ENCODE data around the gene TBC1D16. TPM values are rescaled to one million over a fixed set of nuclear protein-coding genes. Genes with fewer than 3 reads are reported as not detected.

TBC1D16 gene
- total RNA-seq, 1 experiment from 2014 or later, result 1,023 TPM

DNA sequence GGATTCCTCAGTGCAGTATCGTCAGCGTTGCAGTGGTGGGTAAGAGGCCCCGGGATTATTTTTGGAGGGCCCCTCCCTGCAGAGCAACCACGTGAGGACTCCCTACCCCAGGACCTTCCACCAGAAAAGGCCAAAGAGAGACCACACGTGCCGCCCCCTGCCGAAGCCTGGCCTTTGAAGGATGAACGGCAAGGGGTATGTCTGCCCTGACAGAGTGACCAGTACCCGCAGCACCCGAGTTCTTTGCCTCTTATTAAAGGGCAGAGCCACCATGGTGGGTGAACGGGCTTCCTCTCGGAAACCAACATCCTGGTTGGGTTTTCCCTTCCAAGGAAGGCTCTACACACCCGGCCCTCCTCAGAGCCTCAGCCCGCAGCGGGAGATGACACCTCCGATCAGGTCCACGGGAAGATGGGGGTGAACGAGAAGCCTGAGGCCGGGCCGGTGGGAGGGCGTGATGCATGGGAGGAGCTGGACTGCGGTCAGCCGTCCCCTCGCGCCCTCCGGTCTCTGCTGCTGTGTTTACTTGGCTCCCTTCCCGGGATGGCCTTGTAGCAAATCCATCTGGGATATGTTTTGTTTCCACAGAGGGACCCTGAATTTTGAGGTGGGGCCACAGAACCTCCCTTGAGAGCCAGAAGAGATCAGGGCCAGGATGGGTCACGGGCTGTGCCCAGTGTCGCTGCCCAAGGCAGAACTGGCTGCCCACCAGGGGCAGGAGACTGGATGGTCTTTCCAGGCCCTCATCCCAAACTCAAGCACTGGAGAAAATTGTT, 49.1 kb downstream of the TBC1D16 start:
- in situ Hi-C loops (cut with HindIII; ENCODE audit: low pct_unique_long_range_greater_than_20kb, low sequenced_read_pairs), result loop anchor here (25.0 kb wide), 1 partner anchor 199 kb away; the partner anchor contains the start of genes CBX2 and CBX8
- DNase-seq (ENCODE audit: low read depth, low spot score), result no peak

DNA sequence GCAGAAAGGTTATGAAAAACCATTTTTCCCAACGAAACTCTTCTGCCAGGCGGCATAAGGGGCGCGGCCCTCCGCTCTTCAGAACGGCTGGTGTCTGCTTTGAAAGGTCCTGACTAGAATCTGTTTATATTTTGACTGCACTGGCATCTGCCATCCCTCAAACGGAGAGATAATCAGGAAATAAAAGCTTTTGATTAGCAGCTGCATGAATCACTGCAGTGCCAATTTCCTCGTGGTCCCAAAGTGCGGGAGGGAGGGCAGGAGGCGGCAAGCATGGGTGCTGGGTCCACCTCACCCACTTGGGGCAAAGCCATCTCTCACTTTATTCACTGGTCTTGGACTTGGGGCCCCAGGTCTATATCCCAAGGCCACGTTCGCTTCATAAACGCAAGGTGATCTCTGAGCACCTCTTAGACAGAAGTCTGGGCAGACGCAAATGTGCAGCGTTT, 49.7 kb downstream of the TBC1D16 start:
- DNase-seq (ENCODE audit: low read depth, low spot score), result no peak
- in situ Hi-C loops (cut with HindIII; ENCODE audit: low pct_unique_long_range_greater_than_20kb, low sequenced_read_pairs), result loop anchor here (25.0 kb wide), 1 partner anchor 199 kb away; the partner anchor contains the start of genes CBX2 and CBX8

DNA sequence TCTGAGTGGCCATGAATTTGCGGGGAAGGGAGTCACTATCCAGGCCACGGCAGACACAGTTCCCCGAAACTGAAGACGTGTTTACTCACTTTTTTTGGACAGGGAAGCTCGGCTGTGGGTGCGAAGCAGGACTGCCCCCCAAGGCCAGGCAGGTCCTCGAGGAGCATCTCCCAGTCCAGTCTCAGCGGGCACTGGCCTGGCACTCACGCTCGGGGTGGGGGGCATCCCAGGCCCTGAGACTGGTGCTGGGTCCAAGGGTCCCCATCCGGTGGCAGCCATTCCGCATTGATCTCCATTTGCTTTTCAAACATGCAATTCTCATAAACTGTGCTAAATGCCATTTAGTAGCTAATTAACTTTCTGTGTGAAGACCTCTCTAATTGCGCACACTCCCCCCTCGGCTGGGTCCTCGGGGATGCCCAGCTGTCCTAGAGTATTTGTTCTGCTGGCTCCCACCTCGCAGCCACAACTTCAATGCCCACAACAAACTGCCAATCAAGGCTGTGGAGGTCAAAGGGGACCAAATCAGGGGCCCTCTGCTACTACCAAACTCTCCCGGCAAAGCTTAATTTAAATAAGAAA, 50.2 kb downstream of the TBC1D16 start:
- in situ Hi-C loops (cut with HindIII; ENCODE audit: low pct_unique_long_range_greater_than_20kb, low sequenced_read_pairs), result loop anchor here (25.0 kb wide), 1 partner anchor 198 kb away; the partner anchor contains the start of genes CBX2 and CBX8
- no peak for DNase-seq (ENCODE audit: low read depth, low spot score)

DNA sequence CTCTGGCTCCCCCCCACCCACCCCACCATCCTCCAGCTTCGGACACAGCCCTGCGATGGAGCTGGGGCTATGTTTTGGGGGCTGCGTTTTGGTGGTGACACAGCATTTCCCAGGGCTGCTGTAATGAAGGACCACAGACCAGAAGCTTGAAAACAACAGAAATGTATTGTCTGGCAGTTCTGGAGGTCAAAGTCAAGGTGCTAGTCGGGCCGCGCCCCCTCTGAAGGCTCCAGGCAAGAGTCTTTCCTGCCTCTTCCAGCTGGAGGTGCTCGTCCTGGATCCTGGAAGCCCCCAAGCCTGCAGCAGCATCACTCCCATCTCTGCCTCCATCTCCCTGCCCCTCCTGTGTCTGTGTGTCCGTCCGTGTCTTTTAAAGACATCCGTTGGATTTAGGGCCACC, 50.8 kb downstream of the TBC1D16 start:
- in situ Hi-C loops (cut with HindIII; ENCODE audit: low pct_unique_long_range_greater_than_20kb, low sequenced_read_pairs), result loop anchor here (25.0 kb wide), 1 partner anchor 198 kb away; the partner anchor contains the start of genes CBX2 and CBX8
- DNase-seq (ENCODE audit: low read depth, low spot score), result no peak

DNA sequence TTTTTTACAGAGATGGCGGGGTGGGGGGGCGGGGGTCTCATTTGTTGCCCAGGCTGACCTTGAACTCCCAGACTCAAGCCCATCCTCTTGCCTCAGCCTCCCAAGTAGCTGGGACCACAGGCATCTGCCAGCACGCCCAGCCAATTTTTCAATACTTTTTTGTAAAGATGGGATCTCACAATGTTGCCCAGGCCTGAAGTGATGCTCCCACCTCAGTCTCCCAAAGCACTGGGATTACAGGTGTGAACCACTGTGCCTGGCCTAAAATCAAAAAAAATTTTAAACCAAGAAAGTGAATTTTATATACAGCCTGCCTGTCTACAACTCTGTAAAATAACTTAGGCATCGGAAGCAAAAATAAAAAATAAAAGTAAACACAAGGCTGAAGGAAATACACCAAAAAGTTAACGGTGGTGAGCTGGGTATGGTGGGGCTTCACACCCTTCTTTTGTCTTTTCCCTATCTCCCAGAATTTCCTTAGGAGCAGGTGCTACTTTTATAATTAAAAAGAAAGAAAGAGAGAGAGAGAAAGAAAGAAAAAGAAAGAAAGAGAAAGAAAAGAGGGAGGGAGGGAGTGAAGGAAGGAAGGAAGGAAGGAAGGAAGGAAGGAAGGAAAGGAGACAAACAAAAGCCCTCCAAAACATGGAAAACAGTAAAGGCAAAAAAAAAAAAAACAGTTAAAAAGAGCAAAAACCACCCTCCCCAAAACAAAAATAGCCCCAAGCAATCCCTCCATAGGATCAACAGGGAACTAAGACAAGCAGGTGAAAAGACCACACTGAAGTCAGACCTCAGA, 51.4 kb downstream of the TBC1D16 start:
- in situ Hi-C loops (cut with HindIII; ENCODE audit: low pct_unique_long_range_greater_than_20kb, low sequenced_read_pairs), result loop anchor here (25.0 kb wide), 1 partner anchor 197 kb away; the partner anchor contains the start of genes CBX2 and CBX8
- no peak for DNase-seq (ENCODE audit: low read depth, low spot score)

DNA sequence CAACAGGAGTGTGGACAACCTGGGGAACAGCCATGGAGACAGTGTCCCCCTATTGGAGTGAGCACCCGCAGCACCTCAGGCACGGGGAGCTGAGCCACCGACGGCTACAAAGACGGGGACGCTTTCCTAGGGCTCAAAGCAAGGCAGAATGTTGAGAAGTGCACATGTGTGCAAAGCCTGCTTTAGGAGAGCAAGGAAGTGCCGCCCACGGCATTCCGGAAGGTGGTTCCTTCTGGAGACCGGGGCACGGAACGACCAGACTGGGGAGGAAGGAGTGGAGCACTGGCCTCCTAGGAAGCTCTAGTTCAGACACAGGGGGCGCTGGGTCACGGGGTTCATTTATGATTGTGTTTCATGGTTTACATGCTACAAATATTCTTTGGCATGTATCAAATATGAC, 52.2 kb downstream of the TBC1D16 start:
- DNase-seq (ENCODE audit: low read depth, low spot score), result no peak
- in situ Hi-C loops (cut with HindIII; ENCODE audit: low pct_unique_long_range_greater_than_20kb, low sequenced_read_pairs), result loop anchor here (25.0 kb wide), 1 partner anchor 196 kb away; the partner anchor contains the start of genes CBX2 and CBX8

DNA sequence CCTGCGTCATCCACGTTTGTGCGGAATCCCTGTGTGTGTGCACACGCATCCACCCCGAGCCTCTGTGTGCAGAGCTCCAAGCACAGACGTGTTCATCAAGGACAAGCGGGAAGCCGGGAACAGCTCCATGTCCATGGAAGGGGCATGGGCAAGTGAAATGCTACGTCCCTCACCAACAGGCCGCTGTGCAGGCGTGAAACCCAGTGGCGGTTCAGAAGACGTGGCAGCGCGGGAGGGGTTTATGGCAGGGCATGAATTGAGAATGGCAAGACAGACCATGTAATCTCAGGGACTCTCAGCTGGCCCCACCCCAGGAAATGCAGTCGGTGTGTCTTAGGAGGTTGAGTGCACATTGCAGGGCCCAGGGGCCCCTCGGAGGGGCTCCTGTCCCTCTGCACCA, 52.7 kb downstream of the TBC1D16 start:
- DNase-seq (ENCODE audit: low read depth, low spot score), result no peak
- in situ Hi-C loops (cut with HindIII; ENCODE audit: low pct_unique_long_range_greater_than_20kb, low sequenced_read_pairs), result loop anchor here (25.0 kb wide), 1 partner anchor 196 kb away; the partner anchor contains the start of genes CBX2 and CBX8

DNA sequence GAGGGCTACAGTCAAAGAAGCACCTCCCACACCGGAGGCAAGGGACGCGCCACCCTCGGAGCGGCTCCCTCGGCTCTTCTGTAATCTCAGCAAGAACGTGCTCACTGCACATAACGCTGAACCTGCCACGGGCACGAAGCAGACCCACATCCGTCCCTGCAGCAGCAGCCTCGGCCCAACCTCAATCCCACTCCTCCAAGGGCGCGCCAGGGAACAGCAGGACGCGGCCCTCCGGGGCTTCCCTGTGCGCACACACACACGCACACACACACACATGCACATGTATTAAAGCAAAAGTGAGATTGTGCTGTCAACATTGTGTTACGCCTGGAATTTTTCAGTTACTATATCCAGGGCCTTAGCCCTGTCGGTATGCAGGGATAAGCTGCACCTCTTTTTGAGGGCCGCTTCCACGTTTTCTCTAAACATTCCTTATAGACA, 54.0 kb downstream of the TBC1D16 start:
- DNase-seq (ENCODE audit: low read depth, low spot score), result no peak
- in situ Hi-C loops (cut with HindIII; ENCODE audit: low pct_unique_long_range_greater_than_20kb, low sequenced_read_pairs), result loop anchor here (25.0 kb wide), 1 partner anchor 194 kb away; the partner anchor contains the start of genes CBX2 and CBX8

DNA sequence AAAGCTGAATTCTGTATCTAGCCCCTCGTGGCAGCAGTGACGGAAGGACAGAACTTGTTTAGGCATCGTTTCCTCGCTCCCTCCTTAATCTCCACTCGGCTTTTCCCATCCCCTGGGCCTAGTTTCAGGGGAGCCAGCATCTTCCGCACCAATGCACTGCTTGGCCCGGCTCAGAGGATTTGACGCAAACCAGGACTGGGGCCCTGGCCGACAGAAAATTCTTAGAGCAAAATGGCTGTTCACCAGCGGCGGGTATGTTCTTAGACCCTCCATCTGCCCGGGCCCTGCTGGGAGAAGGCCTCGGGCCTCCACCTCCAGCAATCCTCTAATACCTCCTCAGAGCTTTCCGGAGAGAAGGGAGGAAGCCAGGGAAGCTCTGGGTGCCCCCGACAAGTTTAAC, 54.6 kb downstream of the TBC1D16 start:
- DNase-seq (ENCODE audit: low read depth, low spot score), result no peak
- in situ Hi-C loops (cut with HindIII; ENCODE audit: low pct_unique_long_range_greater_than_20kb, low sequenced_read_pairs), result loop anchor here (25.0 kb wide), 1 partner anchor 194 kb away; the partner anchor contains the start of genes CBX2 and CBX8

DNA sequence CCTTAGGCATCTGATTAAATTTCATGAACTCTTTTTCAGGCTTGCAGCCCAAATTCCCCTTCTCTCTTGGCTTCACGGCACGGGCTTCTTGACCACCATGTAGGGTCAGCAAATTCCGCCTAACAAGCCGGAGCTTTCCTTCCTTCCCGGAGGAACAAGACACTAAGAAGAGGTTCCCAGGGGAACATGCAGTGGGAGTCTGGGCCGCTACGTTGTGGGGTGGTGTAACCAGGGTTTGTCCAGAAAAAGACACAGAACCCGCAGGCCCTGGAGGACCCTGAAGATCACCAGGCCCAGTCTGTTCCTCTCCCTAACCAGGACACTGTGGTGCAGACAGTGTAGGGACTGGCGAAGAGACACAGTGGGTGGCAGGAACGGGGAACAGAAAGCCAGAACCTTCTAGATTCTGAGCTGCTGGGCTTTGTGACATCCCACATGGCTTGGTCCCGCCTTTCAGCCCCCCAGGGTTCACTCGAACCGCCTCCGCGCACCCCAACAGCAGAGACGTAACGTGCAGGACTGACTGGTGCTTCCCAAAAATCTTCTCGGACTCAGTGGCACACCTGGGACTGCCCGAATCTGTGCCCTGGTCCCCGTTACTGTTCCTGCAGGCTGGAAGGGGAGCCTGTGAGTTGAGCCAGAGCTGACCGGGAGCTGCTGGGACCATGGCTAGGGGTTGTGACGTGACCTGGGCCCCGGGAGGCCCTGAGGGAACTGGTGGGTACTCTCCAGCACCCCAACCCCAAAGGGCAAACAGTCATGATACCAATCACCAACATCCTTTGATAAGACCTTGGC, 55.2 kb downstream of the TBC1D16 start:
- in situ Hi-C loops (cut with HindIII; ENCODE audit: low pct_unique_long_range_greater_than_20kb, low sequenced_read_pairs), result loop anchor here (25.0 kb wide), 1 partner anchor 193 kb away; the partner anchor contains the start of genes CBX2 and CBX8
- DNase-seq (ENCODE audit: low read depth, low spot score), result no peak

DNA sequence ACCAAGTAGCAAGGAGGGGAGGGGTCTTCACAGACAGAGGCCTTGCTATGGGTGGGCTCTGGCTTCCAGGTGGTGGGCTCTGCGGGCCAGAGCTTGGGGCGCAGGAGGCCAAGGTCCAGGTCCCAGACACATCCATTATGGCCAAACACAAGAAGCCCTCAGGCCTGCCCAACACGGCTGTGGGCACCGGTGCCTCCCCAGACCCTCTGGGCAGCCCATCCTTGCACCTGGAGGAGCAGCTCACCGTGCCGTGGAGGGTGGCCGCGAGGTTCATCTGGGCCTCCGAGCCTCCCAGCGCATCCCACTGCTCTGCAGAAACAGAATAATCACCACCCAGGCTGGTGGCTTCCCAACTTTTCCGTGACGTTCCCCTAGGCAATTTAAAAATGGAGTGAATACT, 55.9 kb downstream of the TBC1D16 start:
- DNase-seq (ENCODE audit: low read depth, low spot score), result no peak
- in situ Hi-C loops (cut with HindIII; ENCODE audit: low pct_unique_long_range_greater_than_20kb, low sequenced_read_pairs), result loop anchor here (25.0 kb wide), 1 partner anchor 193 kb away; the partner anchor contains the start of genes CBX2 and CBX8

DNA sequence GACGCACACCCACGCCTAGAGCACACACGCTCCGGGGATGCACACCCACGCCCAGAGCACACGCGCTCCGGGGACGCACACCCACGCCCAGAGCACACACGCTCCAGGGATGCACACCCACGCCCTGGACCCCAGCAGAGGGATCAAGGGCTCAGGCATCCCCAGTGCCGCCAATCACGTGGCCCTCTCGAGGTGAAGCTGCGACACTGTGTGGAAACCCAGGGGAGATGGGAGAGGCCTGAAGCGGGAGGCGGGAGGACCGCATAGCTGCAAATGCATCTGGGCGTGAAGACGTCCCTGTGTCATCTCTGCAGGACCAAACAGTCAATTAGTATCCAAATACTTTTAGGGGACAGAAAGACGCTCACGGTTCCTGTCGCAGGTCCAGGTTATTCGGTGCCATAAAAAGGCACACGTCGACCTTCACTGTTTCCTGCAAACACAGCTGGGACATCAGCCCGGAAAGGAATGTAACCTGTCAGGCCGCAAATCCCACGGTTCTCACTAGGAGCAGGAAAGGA, 56.4 kb downstream of the TBC1D16 start:
- in situ Hi-C loops (cut with HindIII; ENCODE audit: low pct_unique_long_range_greater_than_20kb, low sequenced_read_pairs), result loop anchor here (25.0 kb wide), 1 partner anchor 192 kb away; the partner anchor contains the start of genes CBX2 and CBX8
- no peak for DNase-seq (ENCODE audit: low read depth, low spot score)

DNA sequence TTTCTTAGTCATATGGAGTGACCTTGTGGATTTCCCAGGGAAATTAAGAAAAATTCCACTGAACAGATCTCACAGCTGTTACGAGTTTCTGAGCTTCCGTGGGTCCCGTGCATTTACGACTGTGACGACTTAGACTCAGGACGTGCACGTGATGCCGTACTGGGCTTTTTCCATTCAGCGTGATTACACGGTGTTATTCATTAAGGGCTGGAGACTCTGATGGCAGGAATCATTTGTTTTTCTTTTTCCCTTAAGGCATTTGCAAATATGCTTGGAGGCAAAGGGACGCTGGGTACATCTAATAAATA, 57.2 kb downstream of the TBC1D16 start:
- in situ Hi-C loops (cut with HindIII; ENCODE audit: low pct_unique_long_range_greater_than_20kb, low sequenced_read_pairs), result loop anchor here (25.0 kb wide), 1 partner anchor 191 kb away; the partner anchor contains the start of genes CBX2 and CBX8
- DNase-seq (ENCODE audit: low read depth, low spot score), result no peak

DNA sequence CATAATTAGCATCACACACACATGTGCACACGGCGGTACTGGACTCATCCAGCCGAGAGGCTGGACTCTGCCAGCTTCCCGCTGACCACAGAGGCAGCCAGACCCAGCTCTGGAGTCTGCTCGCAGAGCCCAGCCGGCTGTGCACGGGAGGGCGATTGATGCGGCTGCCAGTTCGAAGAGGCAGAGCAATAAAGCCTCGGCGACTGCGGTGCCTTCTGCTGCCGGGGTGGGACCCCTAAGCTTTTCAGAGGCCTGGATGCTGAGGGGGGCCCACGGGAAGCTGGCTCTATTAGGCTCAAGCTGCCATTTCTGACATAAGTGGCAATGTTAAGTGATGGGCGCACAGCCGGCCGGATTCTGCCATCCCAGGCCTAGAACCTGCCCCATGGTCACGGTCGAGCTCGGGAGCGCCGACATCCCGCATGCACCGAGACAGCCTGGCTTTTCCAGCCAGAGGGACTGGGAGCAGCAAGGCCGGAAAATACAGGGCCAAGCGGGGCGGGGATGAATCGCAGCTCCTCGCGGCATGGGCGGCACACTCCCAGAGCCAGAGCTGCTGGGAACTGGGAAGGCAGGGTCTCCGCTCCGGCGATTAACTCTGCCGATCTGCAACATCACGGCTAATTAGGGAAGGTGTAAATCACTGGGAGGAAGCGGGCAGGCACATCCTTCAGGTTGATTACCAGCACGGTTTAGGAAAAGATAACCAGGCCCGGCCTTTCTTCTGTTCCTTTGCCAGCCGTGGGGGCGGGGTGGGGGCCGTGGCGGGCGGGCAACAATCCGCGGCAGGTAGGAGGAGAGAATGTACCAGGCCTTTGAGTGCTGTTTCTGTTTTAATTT, 57.7 kb downstream of the TBC1D16 start:
- in situ Hi-C loops (cut with HindIII; ENCODE audit: low pct_unique_long_range_greater_than_20kb, low sequenced_read_pairs), result loop anchor here (25.0 kb wide), 1 partner anchor 191 kb away; the partner anchor contains the start of genes CBX2 and CBX8

DNA sequence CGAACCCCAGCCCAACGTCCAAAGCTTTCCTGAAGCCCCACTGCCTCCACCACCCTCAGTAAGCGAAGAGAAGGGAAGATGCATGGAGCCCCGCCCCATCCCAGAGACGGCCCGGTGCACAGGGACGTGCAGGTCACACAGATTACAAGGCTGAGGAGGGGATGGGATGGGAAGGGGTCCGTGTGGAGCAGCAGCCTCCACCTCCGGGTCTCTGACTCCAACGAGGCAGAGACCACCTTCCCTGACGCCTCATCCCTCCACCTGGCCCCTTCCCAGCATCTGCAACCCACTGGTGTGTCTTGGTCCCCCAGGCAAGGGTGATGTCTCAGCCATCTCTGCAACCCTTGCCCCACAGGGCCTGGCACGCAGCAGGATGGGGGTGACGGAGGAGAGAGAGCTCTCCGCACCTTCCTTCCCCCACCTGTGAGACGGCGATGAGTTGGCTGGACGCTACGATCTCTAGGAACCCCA, 58.5 kb downstream of the TBC1D16 start:
- in situ Hi-C loops (cut with HindIII; ENCODE audit: low pct_unique_long_range_greater_than_20kb, low sequenced_read_pairs), result loop anchor here (25.0 kb wide), 1 partner anchor 190 kb away; the partner anchor contains the start of genes CBX2 and CBX8

More for the DNA sequence above, 57.7 kb downstream of the TBC1D16 start:
- no peak for DNase-seq (ENCODE audit: low read depth, low spot score)

More for the DNA sequence above, 58.5 kb downstream of the TBC1D16 start:
- DNase-seq (ENCODE audit: low read depth, low spot score), result no peak

Measured in SK-MEL-5 (cell line).